ENCODE data around the gene ZIC4. TPM values are rescaled to one million over a fixed set of nuclear protein-coding genes. Genes with fewer than 3 reads are reported as not detected.

ZIC4 gene
- total RNA-seq, 1 experiment from 2014 or later: 0.87 TPM

- no peak for DNase-seq
- peaks cover 46% of the 10 kb centered on the region for H3K36me3 ChIP-seq
- no peaks in the 10 kb centered on the region for H3K27me3 ChIP-seq
- H3K27ac ChIP-seq: no peak overlapping the region
- no peaks in the 10 kb centered on the region for H3K9me3 ChIP-seq (replicated peaks)
- H3K4me1 ChIP-seq: no peaks in the 10 kb centered on the region; the same call in 1 of the 2 replicates
- H3K4me3 ChIP-seq: peak overlapping the region; percentile 93
Observed at GRCh38 chr3:147412261-147412916, 6.0 kb upstream of the ZIC4 start.

GRCh38 chr3:147411815-147412241 is 5.5 kb upstream of the ZIC4 start:
- Histone ChIP-seq H3K4me1 (no peaks in the 10 kb centered on the region; the same call in 1 of the 2 replicates), H3K27me3 (no peaks in the 10 kb centered on the region), H3K36me3 (peaks cover 46% of the 10 kb centered on the region), H3K27ac (peak overlapping the region; percentile 92), H3K9me3 (replicated peaks) (no peaks in the 10 kb centered on the region), H3K4me3 (peak overlapping the region; percentile 93)
- DNase-seq: peak in 1 of 2 experiments; percentile 47

- Histone ChIP-seq H3K27ac (peak overlapping the region; percentile 92), H3K36me3 (peaks cover 46% of the 10 kb centered on the region), H3K4me1 (no peaks in the 10 kb centered on the region; the same call in 1 of the 2 replicates), H3K4me3 (peak overlapping the region; percentile 93), H3K9me3 (replicated peaks) (no peaks in the 10 kb centered on the region), H3K27me3 (no peaks in the 10 kb centered on the region)
- peak; percentile 50 to 63 for DNase-seq
Observed at GRCh38 chr3:147411238-147411814, 5.0 kb upstream of the ZIC4 start.

- H3K27me3 ChIP-seq: no peaks in the 10 kb centered on the region
- peak overlapping the region; percentile 92 for H3K27ac ChIP-seq
- peak; percentile 77 to 80 for DNase-seq
- peak overlapping the region; percentile 93 for H3K4me3 ChIP-seq
- H3K36me3 ChIP-seq: peaks cover 40% of the 10 kb centered on the region
- H3K4me1 ChIP-seq: no peaks in the 10 kb centered on the region; the same call in 1 of the 2 replicates
- no peaks in the 10 kb centered on the region for H3K9me3 ChIP-seq (replicated peaks)
Observed at GRCh38 chr3:147410526-147411237, 4.3 kb upstream of the ZIC4 start.

GRCh38 chr3:147410116-147410525 is 3.8 kb upstream of the ZIC4 start:
- H3K4me3 ChIP-seq: peak overlapping the region; percentile 93
- no peaks in the 10 kb centered on the region; the same call in 1 of the 2 replicates for H3K4me1 ChIP-seq
- peaks cover 35% of the 10 kb centered on the region for H3K36me3 ChIP-seq
- peak overlapping the region; percentile 92 for H3K27ac ChIP-seq
- DNase-seq: peak; percentile 33 to 54
- H3K27me3 ChIP-seq: no peaks in the 10 kb centered on the region
- no peaks in the 10 kb centered on the region for H3K9me3 ChIP-seq (replicated peaks)

- H3K27ac ChIP-seq: peak within 1 kb of the TSS; percentile 92
- no peaks in the 10 kb centered on the region for H3K27me3 ChIP-seq
- H3K4me1 ChIP-seq: no peaks in the 10 kb centered on the region; the same call in 1 of the 2 replicates
- DNase-seq: peak; percentile 86 to 93
- peaks cover 29% of the 10 kb centered on the region for H3K36me3 ChIP-seq
- H3K4me3 ChIP-seq: peak within 1 kb of the TSS; percentile 93
- H3K9me3 ChIP-seq (replicated peaks): no peaks in the 10 kb centered on the region
Observed at GRCh38 chr3:147409143-147410115, 3.1 kb upstream of the ZIC4 start, which contains the start of gene ZIC1. Gene ZIC1, plus strand, starts transcription at chr3:147409365. Its CDS starts 748 bp downstream, at chr3:147410113.

- peak overlapping the region; percentile 92; the same call in 1 of the 2 replicates for H3K27ac ChIP-seq
- H3K9me3 ChIP-seq (replicated peaks): no peaks in the 10 kb centered on the region
- no peaks in the 10 kb centered on the region for H3K27me3 ChIP-seq
- peak overlapping the region; percentile 93 for H3K4me3 ChIP-seq
- H3K4me1 ChIP-seq: no peaks in the 10 kb centered on the region; the same call in 1 of the 2 replicates
- H3K36me3 ChIP-seq: peaks cover 21% of the 10 kb centered on the region
- peak in 1 of 2 experiments; percentile 52 for DNase-seq
Observed at GRCh38 chr3:147408188-147409100, 2.1 kb upstream of the ZIC4 start.

- DNase-seq: no peak
- Histone ChIP-seq H3K27me3 (no peaks in the 10 kb centered on the region), H3K36me3 (peaks cover 13% of the 10 kb centered on the region), H3K4me1 (no peaks in the 10 kb centered on the region; the same call in 1 of the 2 replicates), H3K4me3 (no peak overlapping the region), H3K9me3 (replicated peaks) (no peaks in the 10 kb centered on the region), H3K27ac (no peak overlapping the region)
Observed at GRCh38 chr3:147407498-147408187, 1.3 kb upstream of the ZIC4 start.

- Histone ChIP-seq H3K27me3 (no peaks in the 10 kb centered on the region), H3K36me3 (peaks cover 8% of the 10 kb centered on the region), H3K4me1 (no peaks in the 10 kb centered on the region), H3K4me3 (no peak overlapping the region), H3K27ac (no peak overlapping the region), H3K9me3 (replicated peaks) (no peaks in the 10 kb centered on the region)
- DNase-seq: no peak
Observed at GRCh38 chr3:147407114-147407497, 763 bp upstream of the ZIC4 start.

- no peak overlapping the region for H3K4me3 ChIP-seq
- no peak overlapping the region for H3K27ac ChIP-seq
- no peaks in the 10 kb centered on the region for H3K9me3 ChIP-seq (replicated peaks)
- no peak for DNase-seq
- no peaks in the 10 kb centered on the region for H3K4me1 ChIP-seq
- no peaks in the 10 kb centered on the region for H3K27me3 ChIP-seq
- H3K36me3 ChIP-seq: no peaks in the 10 kb centered on the region; the same call in 1 of the 2 replicates
Observed at GRCh38 chr3:147405231-147406027, 914 bp downstream of the ZIC4 start.

GRCh38 chr3:147404800-147405230 is 1.5 kb downstream of the ZIC4 start:
- Histone ChIP-seq H3K36me3 (no peaks in the 10 kb centered on the region), H3K4me3 (no peak overlapping the region), H3K27me3 (no peaks in the 10 kb centered on the region), H3K27ac (no peak overlapping the region), H3K9me3 (replicated peaks) (no peaks in the 10 kb centered on the region), H3K4me1 (no peaks in the 10 kb centered on the region)
- no peak for DNase-seq

Measured in SJCRH30 (cell line).